ENCODE measurements around the gene ATOH8. TPM values are rescaled to one million over a fixed set of nuclear protein-coding genes. Genes with fewer than 3 reads are reported as not detected.

The ATOH8 gene
- total and polyA plus RNA-seq, 2 donors (not counting 1 experiment from before 2014, with no cell fraction given): not detected

DNA sequence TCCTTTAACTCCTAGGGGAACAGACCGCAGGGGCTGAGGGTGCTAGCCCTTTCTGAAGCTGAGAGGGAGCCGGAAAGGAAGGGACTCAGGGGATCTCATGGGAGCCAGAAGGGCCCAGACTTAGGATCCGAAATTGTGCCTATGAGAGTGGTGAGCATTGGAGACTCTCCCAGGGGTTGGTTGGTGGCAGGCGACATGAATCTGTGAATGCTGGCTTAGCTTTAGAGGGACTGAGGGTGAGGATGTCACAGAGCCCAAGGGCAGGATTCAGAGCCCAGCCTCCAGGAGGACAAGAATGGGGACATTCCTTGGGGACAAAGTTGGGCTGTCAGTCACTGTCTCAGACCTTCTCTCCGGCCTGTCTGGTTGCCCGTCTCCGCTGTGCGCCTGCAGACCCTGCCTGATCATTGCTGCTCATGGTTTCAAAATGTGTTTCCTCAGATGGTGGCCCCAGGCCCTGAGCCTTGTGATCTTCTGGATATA is 42.2 kb upstream of the ATOH8 start:
- Mint-ChIP-seq H3K4me1 (peaks cover 7% of the 10 kb centered on the region), H3K9me3 (ENCODE audit: insufficient read depth) (no peaks in the 10 kb centered on the region), H3K27ac (no peak overlapping the region), H3K27me3 (peaks cover 41% of the 10 kb centered on the region), H3K4me3 (no peak overlapping the region)
- CTCF ChIA-PET: interaction anchor here (1.4 to 1.7 kb wide), 2 partner anchors 18 to 74 kb away, joined by 4 to 7 read pairs; no protein-coding TSS in a partner anchor
- 98% methylated on average over 8 of the region's 8 CpGs for WGBS (ENCODE audit: insufficient coverage)
- Histone ChIP-seq H3K27ac (ENCODE audit: low read length in 2 of 2) (no peak overlapping the region), H3K4me3 (ENCODE audit: control extremely low read depth in 1 of 5, extremely low read depth in 1 of 5, insufficient read depth in 1 of 5, low read depth in 2 of 5, low read length in 4 of 5) (no peak overlapping the region), H3K9me3 (ENCODE audit: control extremely low read depth in 1 of 3, control insufficient read depth in 2 of 3, insufficient read depth in 1 of 3, low read length in 2 of 3) (no peaks in the 10 kb centered on the region), H3K4me1 (ENCODE audit: control insufficient read depth in 2 of 2, insufficient read depth in 2 of 2, low read length in 2 of 2) (peaks cover 9% of the 10 kb centered on the region in 2 donors), H2AFZ (ENCODE audit: insufficient read depth, low read depth, low read length, poor library complexity, severe bottlenecking) (no peak overlapping the region), H4K20me1 (ENCODE audit: control insufficient read depth, insufficient read depth, low read length, poor library complexity, severe bottlenecking) (no peaks in the 10 kb centered on the region), H3K9ac (ENCODE audit: low read length) (no peak overlapping the region), H3K79me2 (ENCODE audit: control insufficient read depth, insufficient read depth, low read length) (no peaks in the 10 kb centered on the region), H3K4me2 (replicated peaks; ENCODE audit: low read depth, low read length, poor library complexity, severe bottlenecking) (no peak overlapping the region), H3K36me3 (replicated peaks in 1 of 2; ENCODE audit: control extremely low read depth in 1 of 2, control insufficient read depth in 1 of 2, extremely low read depth in 1 of 2, insufficient read depth in 2 of 2, low read length in 1 of 2) (no peaks in the 10 kb centered on the region), H3K27me3 (replicated peaks in 1 of 4; ENCODE audit: control extremely low read depth in 1 of 4, control insufficient read depth in 3 of 4, insufficient read depth in 4 of 4, low read length in 3 of 4) (peaks cover 0 to 15% (median 2%) of the 10 kb centered on the region in 4 experiments)
- DNase-seq (no peak), ATAC-seq (ENCODE audit: low read depth) (no peak)
- POLR2A ChIA-PET: no interaction called here
- no peak for TF ChIP-seq CTCF (IDR thresholded peaks at IDR 0.05)
- no peak for TF ChIP-seq EZH2 (IDR thresholded peaks at IDR 0.05; ENCODE audit: borderline replicate concordance, insufficient read depth, low read depth, low read length, poor library complexity, severe bottlenecking)
- intact Hi-C loops (cut with micrococcal nuclease): no loop called here

- ChIA-PET POLR2A (interaction anchor here (0.6 kb wide), 1 partner anchor 138 kb away, joined by 3 read pairs; no protein-coding TSS in a partner anchor), CTCF (interaction anchor here (1.4 to 1.7 kb wide), 2 partner anchors 17 to 75 kb away, joined by 4 to 7 read pairs; no protein-coding TSS in a partner anchor)
- Histone ChIP-seq H4K20me1 (ENCODE audit: control insufficient read depth, insufficient read depth, low read length, poor library complexity, severe bottlenecking) (no peaks in the 10 kb centered on the region), H3K79me2 (ENCODE audit: control insufficient read depth, insufficient read depth, low read length) (no peaks in the 10 kb centered on the region), H3K27ac (ENCODE audit: low read length in 2 of 2) (no peak overlapping the region), H3K36me3 (replicated peaks in 1 of 2; ENCODE audit: control extremely low read depth in 1 of 2, control insufficient read depth in 1 of 2, extremely low read depth in 1 of 2, insufficient read depth in 2 of 2, low read length in 1 of 2) (no peaks in the 10 kb centered on the region), H3K27me3 (replicated peaks in 1 of 4; ENCODE audit: control extremely low read depth in 1 of 4, control insufficient read depth in 3 of 4, insufficient read depth in 4 of 4, low read length in 3 of 4) (peaks cover 0 to 15% (median 2%) of the 10 kb centered on the region in 4 experiments), H3K4me3 (ENCODE audit: control extremely low read depth in 1 of 5, extremely low read depth in 1 of 5, insufficient read depth in 1 of 5, low read depth in 2 of 5, low read length in 4 of 5) (no peak overlapping the region), H2AFZ (ENCODE audit: insufficient read depth, low read depth, low read length, poor library complexity, severe bottlenecking) (no peak overlapping the region), H3K4me2 (replicated peaks; ENCODE audit: low read depth, low read length, poor library complexity, severe bottlenecking) (no peak overlapping the region), H3K4me1 (ENCODE audit: control insufficient read depth in 2 of 2, insufficient read depth in 2 of 2, low read length in 2 of 2) (peaks cover 2 to 3% of the 10 kb centered on the region in 2 donors), H3K9ac (ENCODE audit: low read length) (no peak overlapping the region), H3K9me3 (ENCODE audit: control extremely low read depth in 1 of 3, control insufficient read depth in 2 of 3, insufficient read depth in 1 of 3, low read length in 2 of 3) (no peaks in the 10 kb centered on the region)
- intact Hi-C loops (cut with micrococcal nuclease): no loop called here
- ATAC-seq (ENCODE audit: low read depth) (no peak), DNase-seq (no peak)
- H3K9me3 Mint-ChIP-seq (ENCODE audit: insufficient read depth): no peaks in the 10 kb centered on the region
- no peak overlapping the region for H3K4me3 Mint-ChIP-seq
- H3K27me3 Mint-ChIP-seq: peaks cover 42% of the 10 kb centered on the region
- H3K4me1 Mint-ChIP-seq: peaks cover under 1% of the 10 kb centered on the region
- TF ChIP-seq EZH2 (IDR thresholded peaks at IDR 0.05; ENCODE audit: borderline replicate concordance, insufficient read depth, low read depth, low read length, poor library complexity, severe bottlenecking): no peak
- no peak for TF ChIP-seq CTCF (IDR thresholded peaks at IDR 0.05)
- no peak overlapping the region for H3K27ac Mint-ChIP-seq
- 16% methylated on average over 10 of the region's 15 CpGs for WGBS (ENCODE audit: insufficient coverage)
Observed at GRCh38 chr2:85712336-85712735, 41.5 kb upstream of the ATOH8 start.
